ENCODE results near the gene PDE4D. TPM values are rescaled to one million over a fixed set of nuclear protein-coding genes. Genes with fewer than 3 reads are reported as not detected.

Gene PDE4D
- total RNA-seq, 2 experiments from 2014 or later, result 164 to 175 TPM

- ATAC-seq (ENCODE audit: poor library complexity) (no peak), DNase-seq (no peak)
- no peak overlapping the region for H3K4me3 ChIP-seq (ENCODE audit: low read length)
- intact Hi-C loops (cut with DNase I, micrococcal nuclease), result no loop called here
- H3K9me3 ChIP-seq (ENCODE audit: control insufficient read depth in 1 of 2, insufficient read depth in 1 of 2, low read length in 2 of 2), result no peaks in the 10 kb centered on the region
- no peaks in the 10 kb centered on the region for H3K4me1 Mint-ChIP-seq (ENCODE audit: low read depth)
- no peak overlapping the region for H3K27ac Mint-ChIP-seq
- H3K36me3 Mint-ChIP-seq (ENCODE audit: low read depth), result no peaks in the 10 kb centered on the region
- peaks cover 11% of the 10 kb centered on the region for H3K27me3 Mint-ChIP-seq
- no peaks in the 10 kb centered on the region for H3K36me3 ChIP-seq (ENCODE audit: insufficient read depth, low read length)
- H3K4me1 ChIP-seq (ENCODE audit: insufficient read depth, low read length), result no peaks in the 10 kb centered on the region
- no peaks in the 10 kb centered on the region for H3K9me3 Mint-ChIP-seq
- no peaks in the 10 kb centered on the region for H3K27me3 ChIP-seq (ENCODE audit: control insufficient read depth in 1 of 2, insufficient read depth in 2 of 2, low read length in 2 of 2)
- ChIA-PET POLR2A (no interaction called here), CTCF (no interaction called here)
- H3K4me3 Mint-ChIP-seq, result no peak overlapping the region
- H3K27ac ChIP-seq (ENCODE audit: low read depth in 1 of 2, low read length in 2 of 2), result no peak overlapping the region
- no peak for TF ChIP-seq CTCF (IDR thresholded peaks at IDR 0.05)
Measured at GRCh38 chr5:59604111-59604510, 289.4 kb downstream of the PDE4D start.

- Histone ChIP-seq H3K9me3 (ENCODE audit: control insufficient read depth in 1 of 2, insufficient read depth in 1 of 2, low read length in 2 of 2) (no peaks in the 10 kb centered on the region), H3K4me3 (ENCODE audit: low read length) (no peak overlapping the region), H3K4me1 (ENCODE audit: insufficient read depth, low read length) (no peaks in the 10 kb centered on the region), H3K27ac (ENCODE audit: low read depth in 1 of 2, low read length in 2 of 2) (no peak overlapping the region), H3K27me3 (ENCODE audit: control insufficient read depth in 1 of 2, insufficient read depth in 2 of 2, low read length in 2 of 2) (no peaks in the 10 kb centered on the region), H3K36me3 (ENCODE audit: insufficient read depth, low read length) (no peaks in the 10 kb centered on the region)
- no peak overlapping the region for H3K27ac Mint-ChIP-seq
- ChIA-PET CTCF (no interaction called here), POLR2A (no interaction called here)
- no peak for TF ChIP-seq CTCF (IDR thresholded peaks at IDR 0.05)
- intact Hi-C loops (cut with DNase I, micrococcal nuclease), result no loop called here
- H3K4me3 Mint-ChIP-seq, result no peak overlapping the region
- ATAC-seq (ENCODE audit: poor library complexity) (no peak), DNase-seq (no peak)
- no peaks in the 10 kb centered on the region for H3K27me3 Mint-ChIP-seq
- H3K36me3 Mint-ChIP-seq (ENCODE audit: low read depth), result no peaks in the 10 kb centered on the region
- H3K4me1 Mint-ChIP-seq (ENCODE audit: low read depth), result no peaks in the 10 kb centered on the region
- H3K9me3 Mint-ChIP-seq, result no peaks in the 10 kb centered on the region
Measured at GRCh38 chr5:59600998-59601397, 292.5 kb downstream of the PDE4D start.

GRCh38 chr5:59600153-59600552 lies 293.4 kb downstream of the PDE4D start:
- Mint-ChIP-seq H3K27ac (no peak overlapping the region), H3K4me3 (no peak overlapping the region), H3K4me1 (ENCODE audit: low read depth) (no peaks in the 10 kb centered on the region), H3K9me3 (no peaks in the 10 kb centered on the region), H3K27me3 (no peaks in the 10 kb centered on the region), H3K36me3 (ENCODE audit: low read depth) (no peaks in the 10 kb centered on the region)
- no peak for TF ChIP-seq CTCF (IDR thresholded peaks at IDR 0.05)
- ChIA-PET POLR2A (no interaction called here), CTCF (no interaction called here)
- Histone ChIP-seq H3K27ac (ENCODE audit: low read depth in 1 of 2, low read length in 2 of 2) (no peak overlapping the region), H3K4me1 (ENCODE audit: insufficient read depth, low read length) (no peaks in the 10 kb centered on the region), H3K27me3 (ENCODE audit: control insufficient read depth in 1 of 2, insufficient read depth in 2 of 2, low read length in 2 of 2) (no peaks in the 10 kb centered on the region), H3K4me3 (ENCODE audit: low read length) (no peak overlapping the region), H3K9me3 (ENCODE audit: control insufficient read depth in 1 of 2, insufficient read depth in 1 of 2, low read length in 2 of 2) (no peaks in the 10 kb centered on the region), H3K36me3 (ENCODE audit: insufficient read depth, low read length) (no peaks in the 10 kb centered on the region)
- DNase-seq (no peak), ATAC-seq (ENCODE audit: poor library complexity) (no peak)
- intact Hi-C loops (cut with DNase I, micrococcal nuclease), result no loop called here
